ENCODE data around the gene PTPN11.

- TF ChIP-seq POLR2A (IDR thresholded peaks at IDR 0.05) (no peak), EP300 (IDR thresholded peaks at IDR 0.05) (no peak)
Observed at GRCh38 chr12:112536367-112536730, 117.6 kb downstream of the PTPN11 start.

Measured in tibial nerve (tissue), 3 donors.